Measurements from ENCODE around the gene ARHGEF35.
"Not testable (repeated sequence)": the region's sequence is repeated elsewhere in the genome, so short reads cannot be mapped to it uniquely, and the experiment has no call there.

DNA sequence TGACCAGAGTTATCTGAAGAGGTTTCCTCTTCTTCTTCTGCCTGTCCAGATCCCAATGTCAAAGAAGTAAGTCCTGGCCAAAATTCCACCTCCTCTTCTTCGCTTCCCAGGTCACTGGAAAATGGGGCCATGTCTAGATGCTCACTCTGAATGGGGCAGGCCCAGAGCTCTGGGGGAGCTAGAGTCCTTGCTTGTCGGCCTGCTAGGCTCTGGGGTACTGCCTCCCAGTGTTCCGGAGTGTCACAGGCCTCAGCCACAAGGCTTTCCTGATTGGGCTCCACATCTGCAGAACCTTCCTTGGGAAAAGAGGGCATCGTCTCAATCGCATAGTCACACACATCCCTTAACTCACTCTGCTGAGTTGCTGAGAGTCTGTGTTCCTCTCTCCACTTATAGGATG, 7.8 kb downstream of the ARHGEF35 start:
- TF ChIP-seq EP300, POLR2A (IDR thresholded peaks at IDR 0.05): not testable (repeated sequence)
- TF ChIP-seq, protein P1, sequence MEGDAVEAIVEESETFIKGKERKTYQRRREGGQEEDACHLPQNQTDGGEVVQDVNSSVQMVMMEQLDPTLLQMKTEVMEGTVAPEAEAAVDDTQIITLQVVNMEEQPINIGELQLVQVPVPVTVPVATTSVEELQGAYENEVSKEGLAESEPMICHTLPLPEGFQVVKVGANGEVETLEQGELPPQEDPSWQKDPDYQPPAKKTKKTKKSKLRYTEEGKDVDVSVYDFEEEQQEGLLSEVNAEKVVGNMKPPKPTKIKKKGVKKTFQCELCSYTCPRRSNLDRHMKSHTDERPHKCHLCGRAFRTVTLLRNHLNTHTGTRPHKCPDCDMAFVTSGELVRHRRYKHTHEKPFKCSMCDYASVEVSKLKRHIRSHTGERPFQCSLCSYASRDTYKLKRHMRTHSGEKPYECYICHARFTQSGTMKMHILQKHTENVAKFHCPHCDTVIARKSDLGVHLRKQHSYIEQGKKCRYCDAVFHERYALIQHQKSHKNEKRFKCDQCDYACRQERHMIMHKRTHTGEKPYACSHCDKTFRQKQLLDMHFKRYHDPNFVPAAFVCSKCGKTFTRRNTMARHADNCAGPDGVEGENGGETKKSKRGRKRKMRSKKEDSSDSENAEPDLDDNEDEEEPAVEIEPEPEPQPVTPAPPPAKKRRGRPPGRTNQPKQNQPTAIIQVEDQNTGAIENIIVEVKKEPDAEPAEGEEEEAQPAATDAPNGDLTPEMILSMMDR (IDR thresholded peaks at IDR 0.05), result not testable (repeated sequence)

Data from tibial nerve (tissue), 4 donors.